B cell (primary cell): ENCODE data around the gene B3GLCT. TPM values are rescaled to one million over a fixed set of nuclear protein-coding genes. Genes with fewer than 3 reads are reported as not detected.
"Not testable (repeated sequence)": the region's sequence is repeated elsewhere in the genome, so short reads cannot be mapped to it uniquely, and the experiment has no call there.

Experiments used
- ATAC-seq: fragments of 200-7000 bp; cut with Tn5 transposase; one replicate; pipeline ENCODE4 v1.10.0; 2021; ENCODE audit warnings: low read depth, mild to moderate bottlenecking, moderate number of reproducible peaks, moderate library complexity
- CTCF ChIA-PET: fragments of 350-600 bp; sonication (Branson Sonifier 250); formaldehyde crosslinking; loops from one replicate; lab custom pipeline; 2021; ENCODE audit warnings: antibody characterized with exemption, inconsistent platforms; lab: Charles Lee
- POLR2A ChIA-PET: fragments of 350-600 bp; sonication (Branson Sonifier 250); formaldehyde crosslinking; loops from one replicate; lab custom pipeline; 2021; ENCODE audit warnings: antibody characterized with exemption; lab: Charles Lee
- DNase-seq: peaks from one replicate; pipeline ENCODE4 v3.0.0; 2013
- H2AFZ ChIP-seq: 2 replicates; pipeline ENCODE4 v1.6.1; 2012; ENCODE audit warnings: mild to moderate bottlenecking, low read depth, low read length; ENCODE audit not compliant: insufficient read depth, poor library complexity, severe bottlenecking
- H3K27ac ChIP-seq, 2 donors: 1 replicate in 1 of 2; 2 replicates in 1 of 2; pipeline ENCODE4 v1.5.1; 2012 to 2013; ENCODE audit warnings: low read length in 2 of 2, mild to moderate bottlenecking in 2 of 2, moderate library complexity in 1 of 2
- H3K27me3 ChIP-seq, 4 experiments: fragments of 200-600 bp in 1 of 4; sonication (generic) in 1 of 4; replicated peaks in 1 of 4; 1 replicate in 2 of 4; 2 replicates in 2 of 4; pipeline versions ENCODE4 v1.6.1 to v1.7.0; 2013 to 2016; ENCODE audit warnings: low read length in 3 of 4, mild to moderate bottlenecking in 2 of 4, mixed read lengths in 1 of 4, moderate library complexity in 1 of 4; ENCODE audit not compliant: insufficient read depth in 4 of 4, control insufficient read depth in 3 of 4; ENCODE audit errors: control extremely low read depth in 1 of 4
- H3K36me3 ChIP-seq, 2 experiments: replicated peaks in 1 of 2; 1 replicate in 1 of 2; 2 replicates in 1 of 2; pipeline versions ENCODE4 v1.6.1 to v1.7.1; 2013; ENCODE audit warnings: low read length in 1 of 2; ENCODE audit not compliant: insufficient read depth in 2 of 2, control insufficient read depth in 1 of 2; ENCODE audit errors: control extremely low read depth in 1 of 2, extremely low read depth in 1 of 2
- H3K4me1 ChIP-seq, 2 donors: fragments of 200-600 bp in 1 of 2; sonication (generic) in 1 of 2; 1 replicate in 1 of 2; 2 replicates in 1 of 2; pipeline versions ENCODE4 v1.5.1 to v1.6.1; 2013 to 2017; ENCODE audit warnings: low read length in 2 of 2; ENCODE audit not compliant: control insufficient read depth in 2 of 2, insufficient read depth in 2 of 2
- H3K4me2 ChIP-seq: replicated peaks from 2 replicates; pipeline ENCODE3; 2012; ENCODE audit warnings: mild to moderate bottlenecking, low read depth, low read length; ENCODE audit not compliant: poor library complexity, severe bottlenecking
- H3K4me3 ChIP-seq, 5 experiments: fragments of 200-600 bp in 1 of 5; sonication (generic) in 1 of 5; 1 replicate in 3 of 5; 2 replicates in 2 of 5; pipeline versions ENCODE4 v1.5.1 to v1.7.0; 2011 to 2016; ENCODE audit warnings: low read length in 4 of 5, mild to moderate bottlenecking in 4 of 5, low read depth in 2 of 5, control low read depth in 1 of 5, moderate library complexity in 1 of 5; ENCODE audit not compliant: insufficient read depth in 1 of 5; ENCODE audit errors: control extremely low read depth in 1 of 5, extremely low read depth in 1 of 5
- H3K79me2 ChIP-seq: fragments of 200-600 bp; sonication (generic); one replicate; pipeline ENCODE4 v1.6.0; 2016; ENCODE audit warnings: low read length; ENCODE audit not compliant: control insufficient read depth, insufficient read depth
- H3K9ac ChIP-seq: fragments of 200-600 bp; sonication (generic); 2 replicates; pipeline ENCODE4 v1.6.1; 2017; ENCODE audit warnings: mild to moderate bottlenecking, low read length, moderate library complexity
- H3K9me3 ChIP-seq, 3 donors: one replicate each; pipeline versions ENCODE4 v1.6.1 to v1.7.1; 2013; ENCODE audit warnings: low read length in 2 of 3; ENCODE audit not compliant: control insufficient read depth in 2 of 3, insufficient read depth in 1 of 3; ENCODE audit errors: control extremely low read depth in 1 of 3
- H4K20me1 ChIP-seq: 2 replicates; pipeline ENCODE4 v1.6.0; 2012; ENCODE audit warnings: mild to moderate bottlenecking, low read length; ENCODE audit not compliant: insufficient read depth, control insufficient read depth, poor library complexity, severe bottlenecking
- H3K27ac Mint-ChIP-seq: one replicate; pipeline ENCODE4 v1.8.0; 2021; ENCODE audit warnings: mixed read lengths
- H3K27me3 Mint-ChIP-seq: one replicate; pipeline ENCODE4 v1.8.0; 2021; ENCODE audit warnings: mixed read lengths
- H3K4me1 Mint-ChIP-seq: one replicate; pipeline ENCODE4 v1.8.0; 2021; ENCODE audit warnings: mixed read lengths
- H3K4me3 Mint-ChIP-seq: one replicate; pipeline ENCODE4 v1.8.0; 2021; ENCODE audit warnings: mixed read lengths
- H3K9me3 Mint-ChIP-seq: one replicate; pipeline ENCODE4 v1.8.0; 2022; ENCODE audit warnings: mixed read lengths; ENCODE audit not compliant: insufficient read depth
- CTCF ChIP-seq: fragments of 200-600 bp; IDR thresholded peaks from one replicate; pipeline ENCODE4 v1.8.0; 2022; ENCODE audit warnings: antibody characterized with exemption, mild to moderate bottlenecking
- WGBS: methylation state at CpG from one replicate; pipeline ENCODE4 v1.1.5; 2013; ENCODE audit warnings: missing lambda C conversion rate; ENCODE audit not compliant: insufficient coverage; 5-methylcytosine and 5-hydroxymethylcytosine counted together
- intact Hi-C: fragments of 100-400 bp; cut with micrococcal nuclease; formaldehyde crosslinking; loops from one replicate; pipeline ENCODE4 v1.10.0; 2022
- polyA plus RNA-seq: library from polyadenylated mRNA; depleted of rRNA; stranded (reverse); fragments of >200 nt; gene quantifications from 2 replicates; pipeline ENCODE4 v1.2.3, GENCODE V29; 2012
- total RNA-seq, 2 donors: library from RNA; stranded (reverse); fragments of 120-200 nt in 1 of 2; gene quantifications; 1 replicate in 1 of 2; 2 replicates in 1 of 2; pipeline versions ENCODE4 v1.2.3 to v1.2.4, GENCODE V29; 2013 to 2022

Gene B3GLCT
- total and polyA plus RNA-seq, 2 donors (not counting 1 experiment from before 2014, with no cell fraction given): 1.4 to 6.2 TPM

- ChIA-PET CTCF (no interaction called here), POLR2A (no interaction called here)
- no peak overlapping the region for H3K9ac ChIP-seq
- no peak overlapping the region for H3K27ac ChIP-seq
- no peak overlapping the region for H3K4me3 ChIP-seq
- H3K36me3 ChIP-seq: no peaks in the 10 kb centered on the region
- no peak for ATAC-seq
- H3K27me3 ChIP-seq: peaks cover 0 to 4% (median 2%) of the 10 kb centered on the region in 4 experiments
- peaks cover 0 to 7% (median 0%) of the 10 kb centered on the region in 3 donors for H3K9me3 ChIP-seq
- WGBS: 87% methylated on average over 3 of the region's 3 CpGs
- no peaks in the 10 kb centered on the region for H3K4me1 Mint-ChIP-seq
- H2AFZ ChIP-seq: no peak overlapping the region
- peaks cover 19% of the 10 kb centered on the region for H3K27me3 Mint-ChIP-seq
- no peak for TF ChIP-seq CTCF
- H3K9me3 Mint-ChIP-seq: peaks cover 2% of the 10 kb centered on the region
- no peak for DNase-seq
- H3K27ac Mint-ChIP-seq: no peak overlapping the region
- H3K79me2 ChIP-seq: no peaks in the 10 kb centered on the region
- intact Hi-C loops: no loop called here
- no peaks in the 10 kb centered on the region for H3K4me1 ChIP-seq
- H3K4me2 ChIP-seq: no peak overlapping the region
- H4K20me1 ChIP-seq: no peaks in the 10 kb centered on the region
- no peak overlapping the region for H3K4me3 Mint-ChIP-seq
Measured at GRCh38 chr13:31175847-31176532, 23.8 kb upstream of the B3GLCT start.

- H4K20me1 ChIP-seq, CTCF ChIA-PET, POLR2A ChIA-PET, intact Hi-C loops, H3K4me3 ChIP-seq, H3K9me3 ChIP-seq, H3K9me3 Mint-ChIP-seq, H3K4me3 Mint-ChIP-seq, H3K27ac Mint-ChIP-seq, ATAC-seq, H3K79me2 ChIP-seq, H3K36me3 ChIP-seq, H3K27ac ChIP-seq, H2AFZ ChIP-seq, H3K9ac ChIP-seq, H3K4me2 ChIP-seq, H3K4me1 Mint-ChIP-seq, H3K27me3 ChIP-seq, H3K27me3 Mint-ChIP-seq, DNase-seq, H3K4me1 ChIP-seq: not testable (repeated sequence)
- whole genome bisulfite sequencing: 94% methylated on average over 12 of the region's 12 CpGs
Measured at GRCh38 chr13:31177813-31178495, 21.8 kb upstream of the B3GLCT start.
